Urothelium cell line (cell line): Measurements from ENCODE around the gene MTFR1L.
A peak's percentile ranks its signal among the peaks of the same experiment; 100 is the strongest.

ENCODE experiments used
- DNase-seq: peaks from one replicate; pipeline ENCODE4 v3.0.0; 2011; ENCODE audit warnings: low spot score, mixed read lengths
- FAIRE-seq: peaks from 2 replicates; lab custom pipeline; 2011; peaks lifted over from hg19 to GRCh38; lab: Jason Lieb, UNC

The MTFR1L gene

DNA sequence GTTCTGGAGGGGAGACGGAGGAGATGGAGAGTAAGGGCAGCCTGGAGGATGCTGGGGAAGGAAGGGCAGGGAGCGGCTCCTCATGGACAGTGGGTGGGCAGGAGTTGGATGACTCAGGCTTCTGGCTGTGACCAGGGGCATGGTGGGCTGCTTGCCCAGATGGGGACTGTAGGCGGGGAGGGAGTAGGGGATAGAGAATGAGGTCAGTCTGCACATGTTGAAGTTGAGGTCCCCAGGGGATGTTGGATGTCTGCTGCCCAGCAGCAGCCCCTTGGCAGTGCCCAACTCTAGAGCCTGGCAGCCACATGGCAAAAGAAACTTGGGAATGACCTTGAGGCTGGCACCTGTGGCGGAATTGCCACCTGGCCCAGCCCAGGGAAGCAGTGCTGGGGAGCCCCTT, 13.3 kb upstream of the MTFR1L start:
- FAIRE-seq (no peak), DNase-seq (no peak)

DNA sequence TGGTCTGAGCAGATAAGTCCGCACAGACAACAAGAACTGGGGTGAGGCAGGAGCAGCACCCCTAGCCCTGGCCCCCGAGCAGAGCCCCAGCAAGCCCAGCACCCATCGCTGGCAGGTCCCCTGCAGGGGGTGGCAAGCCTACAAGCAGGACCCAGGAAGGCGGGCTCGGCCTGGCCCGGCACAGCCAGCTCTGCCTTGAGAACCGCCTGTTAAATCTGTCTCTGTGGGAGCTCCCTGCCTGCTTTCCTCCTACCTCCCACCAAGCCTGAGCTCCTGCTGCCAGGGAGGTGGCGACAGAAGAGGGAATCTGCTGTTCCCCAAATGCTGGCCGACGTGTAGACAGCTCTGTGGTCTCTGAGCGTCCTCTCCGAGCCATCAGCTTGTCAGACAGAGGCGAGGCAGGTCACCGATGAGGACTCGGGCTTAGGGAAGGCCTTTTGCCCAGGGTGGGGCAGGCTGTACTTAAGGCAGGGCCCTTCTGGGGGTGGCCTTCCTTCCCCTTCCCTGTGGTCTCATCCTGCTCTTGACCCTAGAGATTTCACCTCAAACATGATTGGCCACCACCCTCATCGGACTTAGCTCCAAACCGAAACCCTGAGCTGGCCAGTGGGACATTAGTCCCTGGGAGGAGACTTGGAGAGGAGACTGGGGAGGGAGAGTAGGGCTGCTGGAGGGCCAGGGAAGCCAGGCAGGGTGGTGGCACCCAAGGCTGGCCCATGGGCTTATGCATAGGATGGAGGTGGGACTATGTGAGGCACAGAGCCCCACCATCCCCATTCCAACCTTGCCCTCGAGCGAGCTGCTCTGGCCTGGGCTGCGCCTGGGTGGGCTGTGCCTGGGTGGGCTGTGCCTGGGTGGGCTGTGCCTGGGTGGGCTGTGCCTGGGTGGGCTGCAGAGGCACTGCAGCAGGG, 12.0 kb upstream of the MTFR1L start:
- no peak for DNase-seq
- FAIRE-seq: no peak

DNA sequence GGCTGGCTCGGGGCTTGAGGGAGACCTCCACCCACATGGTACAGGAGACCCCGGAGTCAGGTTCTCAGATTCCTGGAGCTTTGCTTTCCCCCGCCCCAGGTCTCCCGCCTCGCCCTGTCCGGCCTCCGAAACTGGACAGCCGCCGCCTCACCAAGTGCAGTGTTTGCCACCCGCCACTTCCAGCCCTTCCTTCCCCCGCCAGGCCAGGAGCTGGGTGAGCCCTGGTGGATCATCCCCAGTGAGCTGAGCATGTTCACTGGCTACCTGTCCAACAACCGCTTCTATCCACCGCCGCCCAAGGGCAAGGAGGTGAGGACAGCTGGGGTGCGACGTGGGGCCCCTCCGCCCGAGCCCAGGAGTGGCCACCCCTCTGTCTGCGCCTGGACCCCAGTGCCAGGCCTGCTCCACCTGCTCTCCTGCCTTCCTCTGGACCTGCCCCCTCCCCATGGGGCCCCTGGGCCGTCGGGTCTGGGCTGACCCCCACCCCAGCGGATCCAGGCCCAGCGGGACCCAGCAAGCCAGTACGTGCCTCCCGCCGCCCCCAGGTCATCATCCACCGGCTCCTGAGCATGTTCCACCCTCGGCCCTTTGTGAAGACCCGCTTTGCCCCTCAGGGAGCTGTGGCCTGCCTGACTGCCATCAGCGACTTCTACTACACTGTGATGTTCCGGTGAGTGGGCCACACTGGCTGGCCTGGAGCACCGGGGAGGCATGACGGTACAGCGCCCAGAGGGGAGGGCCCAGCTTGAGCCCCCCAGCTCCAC, 11.1 kb upstream of the MTFR1L start:
- FAIRE-seq (no peak), DNase-seq (no peak)

DNA sequence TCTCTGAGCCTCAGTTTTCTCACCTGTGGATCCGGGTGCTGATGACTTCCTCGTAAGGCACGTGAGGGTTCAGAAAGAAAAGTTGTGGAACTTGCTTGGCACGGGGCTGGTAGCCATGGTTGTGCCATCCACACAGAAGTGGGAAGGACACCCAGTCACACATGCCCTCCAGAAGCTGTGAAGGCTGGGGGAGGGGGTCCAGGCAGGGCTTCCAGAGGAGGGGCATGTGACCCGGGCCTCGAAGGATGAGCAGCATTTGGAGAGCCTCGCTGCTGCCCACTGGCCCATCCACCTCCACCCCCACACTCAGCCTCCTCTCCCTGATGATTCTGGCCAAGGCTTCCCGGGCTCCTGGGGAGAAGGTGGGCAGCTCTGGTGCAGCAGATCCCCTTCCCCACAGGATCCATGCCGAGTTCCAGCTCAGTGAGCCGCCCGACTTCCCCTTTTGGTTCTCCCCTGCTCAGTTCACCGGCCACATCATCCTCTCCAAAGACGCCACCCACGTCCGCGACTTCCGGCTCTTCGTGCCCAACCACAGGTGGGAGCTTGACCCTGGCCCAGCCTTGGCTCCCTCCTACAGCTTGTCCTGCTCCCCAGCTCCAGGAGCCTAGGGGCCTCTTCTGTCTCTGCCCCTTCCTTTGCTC, 10.3 kb upstream of the MTFR1L start:
- DNase-seq (no peak), FAIRE-seq (no peak)

DNA sequence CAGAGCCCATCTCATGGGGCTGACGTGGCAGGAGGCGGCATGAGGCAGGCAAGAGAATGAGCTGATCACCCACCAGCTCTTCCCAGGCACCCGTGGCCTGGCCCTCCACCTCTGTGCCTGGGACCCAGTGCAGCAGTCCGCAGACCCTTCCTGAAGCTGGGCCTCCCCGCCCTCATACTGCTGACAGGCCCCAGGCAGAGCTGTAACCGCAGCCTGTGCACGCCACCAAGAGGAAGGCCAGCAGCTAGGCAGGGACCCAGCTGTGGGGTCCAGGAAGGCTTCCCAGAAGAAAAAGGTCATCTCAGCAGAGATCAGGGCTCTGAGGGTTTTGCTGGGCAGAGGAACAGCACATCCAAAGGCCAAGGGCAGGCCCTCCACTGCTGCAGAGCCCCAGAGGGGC, 9.8 kb upstream of the MTFR1L start:
- DNase-seq: no peak
- FAIRE-seq: no peak

DNA sequence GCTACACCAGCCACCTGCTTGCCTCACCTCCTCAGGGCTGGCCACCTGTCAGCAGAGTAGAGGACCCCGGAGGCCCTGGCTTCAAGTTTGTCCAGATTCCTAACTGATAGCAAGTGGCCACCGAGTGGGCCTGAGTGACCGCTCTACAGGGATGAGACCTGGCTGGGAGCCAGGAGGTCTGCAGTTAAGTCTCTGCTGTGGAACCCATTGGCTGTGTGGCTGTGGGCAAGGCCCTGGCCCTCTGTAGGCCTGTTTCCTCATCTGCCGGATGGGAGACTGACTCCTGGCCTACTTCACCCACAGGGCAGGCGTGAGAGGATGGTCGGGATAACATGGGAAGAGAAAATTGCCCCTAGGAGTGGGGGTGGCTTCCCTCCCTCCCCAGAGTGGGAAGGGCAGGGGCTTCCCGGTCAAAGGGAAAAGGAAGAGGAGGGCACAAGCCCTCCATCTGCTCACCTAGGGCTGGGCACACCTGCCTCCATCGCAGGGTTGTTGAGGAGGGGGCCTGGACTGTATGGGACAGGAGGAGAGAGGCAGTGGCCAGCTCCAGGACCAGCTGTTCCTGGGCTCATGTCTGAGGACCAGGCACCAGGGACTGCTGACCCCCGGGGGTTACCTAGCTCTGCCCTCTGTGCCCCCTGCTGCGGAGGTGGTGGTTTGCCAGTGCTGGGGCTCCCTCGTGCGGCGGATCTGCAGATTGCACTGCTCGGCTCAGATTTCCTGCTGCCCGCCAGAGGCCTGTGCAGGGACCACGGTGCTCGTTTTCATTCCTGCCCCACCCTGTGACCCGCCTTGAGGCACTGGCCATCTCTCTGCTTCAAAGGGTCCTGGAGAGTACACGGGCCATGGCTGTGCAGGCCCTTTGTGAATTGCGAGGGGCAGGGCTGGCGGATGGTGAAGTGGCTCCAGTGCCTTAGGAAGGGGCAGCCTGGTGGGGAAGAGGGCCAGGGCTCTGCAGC, 9.1 kb upstream of the MTFR1L start:
- FAIRE-seq (no peak), DNase-seq (peak; percentile 76)

DNA sequence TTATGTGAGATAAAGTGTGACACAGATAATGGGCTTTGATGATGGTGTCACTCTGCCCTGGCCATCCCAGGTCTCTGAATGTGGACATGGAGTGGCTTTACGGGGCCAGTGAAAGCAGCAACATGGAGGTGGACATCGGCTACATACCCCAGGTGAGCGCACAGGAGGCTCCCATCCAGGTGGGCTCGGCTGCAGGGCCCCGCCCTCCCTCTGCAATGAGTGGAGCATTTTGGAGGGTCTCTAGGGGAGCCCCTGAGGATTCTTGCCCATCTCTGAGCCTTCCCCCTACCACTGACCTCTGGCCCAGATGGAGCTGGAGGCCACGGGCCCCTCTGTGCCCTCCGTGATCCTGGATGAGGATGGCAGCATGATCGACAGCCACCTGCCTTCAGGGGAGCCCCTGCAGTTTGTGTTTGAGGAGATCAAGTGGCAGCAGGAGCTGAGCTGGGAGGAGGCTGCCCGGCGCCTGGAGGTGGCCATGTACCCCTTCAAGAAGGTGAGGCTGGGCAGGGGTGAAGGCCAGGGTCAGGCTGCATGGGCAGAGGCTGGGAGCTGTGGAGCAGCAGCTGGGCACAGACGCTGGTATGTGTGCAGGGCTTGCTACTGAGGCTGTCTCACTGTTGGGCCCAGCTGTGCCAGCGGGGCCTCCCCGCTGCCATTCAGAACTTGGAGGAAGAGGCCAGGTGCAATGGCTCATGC, 8.2 kb upstream of the MTFR1L start:
- no peak for DNase-seq
- no peak for FAIRE-seq

DNA sequence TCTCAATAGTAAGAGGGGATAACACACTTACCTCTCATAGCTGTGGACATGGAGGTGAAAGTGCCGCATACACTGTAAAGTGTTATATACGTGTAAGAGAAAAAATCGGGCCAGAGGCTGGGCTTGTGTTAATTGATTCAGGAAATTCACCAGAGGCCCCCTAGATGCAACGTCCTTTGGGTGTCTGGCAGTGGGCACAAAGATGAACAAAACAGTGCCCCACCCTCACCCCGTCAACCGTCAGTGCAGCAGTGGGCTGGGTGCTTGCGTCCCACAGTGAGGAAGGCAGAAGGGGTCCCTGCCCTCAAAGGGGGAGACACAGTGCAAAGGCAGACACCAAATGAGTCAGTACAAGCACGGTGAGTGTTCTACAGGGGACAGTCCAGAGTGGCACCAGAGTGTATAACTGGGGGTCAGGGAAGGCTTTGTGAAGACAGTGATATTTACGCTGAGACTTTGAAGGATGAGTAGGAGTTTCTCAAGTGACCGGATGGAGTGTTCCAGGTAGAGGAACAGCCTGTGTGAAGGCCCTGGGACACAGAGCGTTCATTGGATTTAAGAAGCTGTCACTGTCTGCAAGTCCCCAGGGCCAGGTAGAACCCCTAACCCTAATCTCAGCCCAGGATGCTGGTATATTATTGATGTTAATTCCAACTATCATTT, 6.6 kb upstream of the MTFR1L start:
- FAIRE-seq: no peak

DNA sequence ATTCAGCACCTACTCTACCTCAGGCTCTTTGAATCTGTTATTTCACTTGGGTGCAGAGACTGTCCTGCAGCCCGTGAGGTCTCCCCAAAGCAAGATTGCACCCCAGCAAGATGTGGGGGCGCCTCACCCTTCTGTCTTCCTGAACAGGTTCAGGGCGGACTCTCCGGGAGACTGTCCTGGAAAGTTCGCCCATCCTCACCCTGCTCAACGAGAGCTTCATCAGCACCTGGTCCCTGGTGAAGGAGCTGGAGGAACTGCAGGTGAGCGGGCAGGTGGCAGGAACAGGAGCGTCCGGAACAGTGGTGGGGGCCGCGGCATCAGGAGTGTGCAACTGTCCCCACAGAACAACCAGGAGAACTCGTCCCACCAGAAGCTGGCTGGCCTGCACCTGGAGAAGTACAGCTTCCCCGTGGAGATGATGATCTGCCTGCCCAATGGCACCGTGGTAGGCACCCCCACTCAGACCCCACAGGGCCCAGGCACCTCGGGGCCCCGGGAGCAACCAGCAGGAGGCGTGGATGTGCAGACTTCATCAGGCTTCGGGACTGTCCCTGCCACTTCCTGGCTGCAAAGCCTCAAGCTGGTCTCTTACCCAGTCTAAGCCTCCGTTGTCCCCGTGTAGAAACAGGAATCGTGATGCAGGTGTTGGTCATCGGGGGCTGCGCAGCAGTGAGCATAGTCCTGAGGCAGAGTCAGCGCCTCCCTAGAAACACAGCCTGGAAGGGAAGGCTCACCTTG, 5.9 kb upstream of the MTFR1L start:
- DNase-seq (no peak), FAIRE-seq (no peak)

More for the DNA sequence above, 6.6 kb upstream of the MTFR1L start:
- DNase-seq: no peak

DNA sequence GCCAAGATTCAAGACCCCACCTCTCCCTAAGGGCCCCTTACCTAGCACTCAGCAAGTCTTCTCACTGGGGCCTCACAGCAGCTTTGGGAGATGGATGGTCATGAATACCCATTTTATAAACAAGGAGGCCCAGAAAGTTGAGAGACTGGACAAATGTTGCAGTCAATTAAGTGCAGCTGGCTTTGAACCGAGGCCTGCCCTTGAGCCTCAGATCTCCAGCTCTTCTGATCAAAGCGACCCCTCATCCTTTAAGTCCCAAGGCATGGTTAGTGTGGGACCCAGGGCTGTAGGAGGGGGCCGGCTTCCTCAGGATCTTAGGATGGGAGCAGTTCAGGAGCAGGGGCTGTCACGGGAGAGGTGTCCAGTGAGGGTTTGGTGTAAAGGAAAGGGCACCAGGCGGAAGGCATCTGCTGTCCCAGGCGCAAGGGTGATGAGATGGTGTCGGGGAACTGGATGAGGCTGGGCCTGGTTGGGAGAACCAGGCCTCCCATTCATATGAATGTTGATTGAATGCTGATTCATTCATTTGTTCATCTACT, 5.1 kb upstream of the MTFR1L start:
- DNase-seq (no peak), FAIRE-seq (no peak)

DNA sequence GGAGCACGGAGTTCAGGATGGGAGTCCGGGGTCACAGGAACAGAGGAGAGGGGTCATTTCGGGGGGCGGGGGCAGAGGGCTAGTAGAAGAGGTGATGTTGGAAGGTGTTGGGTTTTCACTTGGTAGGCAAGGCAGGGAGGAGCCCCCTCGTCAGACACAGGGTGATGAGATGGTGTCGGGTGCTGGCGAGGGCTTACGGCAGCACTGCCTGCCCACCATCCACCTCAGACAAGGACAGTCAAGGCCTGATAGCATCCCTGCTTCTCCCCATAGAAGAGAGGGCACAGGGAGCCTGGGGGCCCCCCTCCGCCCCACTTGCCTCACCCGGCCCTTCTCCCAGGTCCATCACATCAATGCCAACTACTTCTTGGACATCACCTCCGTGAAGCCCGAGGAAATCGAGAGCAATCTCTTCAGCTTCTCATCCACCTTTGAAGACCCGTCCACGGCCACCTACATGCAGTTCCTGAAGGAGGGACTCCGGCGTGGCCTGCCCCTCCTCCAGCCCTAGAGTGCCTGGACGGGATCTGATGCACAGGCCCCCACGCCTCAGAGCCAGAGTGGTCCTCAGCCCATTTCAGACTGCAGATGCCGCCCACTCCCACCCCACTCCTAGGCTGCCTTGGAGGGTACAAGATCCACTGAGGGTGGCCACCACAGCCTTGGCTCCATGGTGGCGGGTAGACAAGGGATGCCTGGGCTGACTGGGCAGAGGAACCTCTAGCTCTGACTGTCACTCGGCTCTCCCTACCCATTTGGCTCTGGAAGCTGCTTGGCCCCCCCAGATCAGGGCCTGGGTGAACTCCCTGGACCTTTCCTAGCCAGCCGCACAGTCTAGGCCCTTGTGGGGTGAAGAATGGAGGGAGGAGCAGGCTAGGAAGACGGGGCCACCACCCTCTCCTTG, 4.3 kb upstream of the MTFR1L start:
- no peak for FAIRE-seq
- no peak for DNase-seq

DNA sequence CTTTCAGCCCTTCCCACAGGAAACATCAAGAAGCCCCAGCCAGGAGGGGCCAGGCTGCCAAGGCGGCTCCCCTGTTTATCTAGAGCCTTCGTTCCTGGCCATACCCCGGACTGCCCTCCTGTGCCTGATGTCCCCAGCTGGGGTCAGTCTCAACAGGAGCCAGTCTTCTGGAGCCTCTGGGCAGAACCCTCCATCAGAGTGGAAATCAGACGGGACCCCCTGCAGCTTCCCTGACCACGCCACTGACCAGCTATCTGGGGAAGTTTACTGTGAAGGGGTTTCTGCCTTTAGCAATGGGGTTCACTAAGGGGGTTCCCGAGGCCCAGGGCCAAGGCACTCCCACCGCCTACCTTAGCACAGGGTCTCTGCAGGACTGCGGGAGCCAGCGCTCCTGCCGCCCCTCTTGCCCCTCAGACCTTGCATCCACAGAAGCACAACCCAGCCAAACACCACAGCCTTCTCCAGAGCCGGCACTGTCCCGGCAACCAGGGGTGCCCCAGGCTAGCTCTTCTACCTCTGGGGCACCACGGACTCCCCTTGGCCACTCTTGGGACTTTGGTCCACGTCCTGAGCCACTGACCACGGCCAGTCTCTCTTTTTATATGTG, 3.5 kb upstream of the MTFR1L start:
- FAIRE-seq (no peak), DNase-seq (no peak)

DNA sequence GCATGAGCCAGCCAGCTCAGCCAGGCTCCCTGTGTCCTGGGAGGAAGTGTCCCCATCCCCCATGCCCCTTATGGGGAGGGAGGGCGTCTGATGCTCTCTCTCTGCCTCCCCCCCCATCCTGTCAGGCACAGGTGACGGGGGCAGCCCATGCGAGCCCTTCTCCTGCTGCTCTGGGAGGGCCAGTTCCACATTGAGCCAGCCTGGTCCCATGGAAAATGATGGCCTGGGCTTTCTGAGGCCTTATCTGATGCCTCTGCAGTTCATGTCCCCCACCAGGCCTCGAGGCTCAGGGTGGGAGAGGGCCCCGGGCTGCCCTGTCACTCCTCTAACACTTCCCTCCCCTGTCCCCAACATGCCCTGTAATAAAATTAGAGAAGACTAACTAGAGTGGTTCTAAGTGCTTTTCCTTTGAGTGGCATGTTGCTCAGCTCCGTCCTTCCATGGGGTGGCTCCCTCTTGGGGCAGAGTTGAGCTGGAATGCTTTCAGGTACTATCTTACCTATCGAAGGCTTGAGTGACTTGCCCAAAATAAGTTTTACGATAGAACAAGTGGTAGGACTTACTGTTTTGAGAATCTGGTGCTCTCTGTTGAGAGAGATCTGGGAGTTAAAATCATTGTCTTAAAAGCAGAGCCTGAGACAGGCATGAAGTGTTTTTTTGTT, 1.8 kb upstream of the MTFR1L start:
- FAIRE-seq (no peak), DNase-seq (no peak)

DNA sequence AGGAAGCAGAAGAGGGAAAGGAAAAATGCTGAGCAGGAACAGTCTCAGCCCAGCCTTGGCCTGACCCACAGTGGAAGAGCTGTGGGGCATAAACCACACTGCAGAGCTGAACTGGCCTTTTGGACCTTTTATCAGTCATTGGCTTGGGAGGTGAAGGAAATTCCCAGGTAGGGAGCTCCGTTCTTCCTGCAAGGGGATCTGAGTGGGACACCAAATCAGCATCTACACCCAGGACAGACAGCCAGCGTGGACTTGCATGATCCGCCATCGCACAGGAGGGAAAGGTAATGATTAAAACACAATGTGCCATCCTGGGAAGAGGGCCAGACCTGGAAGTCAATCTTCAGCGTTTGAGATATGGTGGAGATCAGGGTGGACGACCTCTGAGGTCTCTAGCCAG, 1.2 kb upstream of the MTFR1L start:
- FAIRE-seq: no peak

DNA sequence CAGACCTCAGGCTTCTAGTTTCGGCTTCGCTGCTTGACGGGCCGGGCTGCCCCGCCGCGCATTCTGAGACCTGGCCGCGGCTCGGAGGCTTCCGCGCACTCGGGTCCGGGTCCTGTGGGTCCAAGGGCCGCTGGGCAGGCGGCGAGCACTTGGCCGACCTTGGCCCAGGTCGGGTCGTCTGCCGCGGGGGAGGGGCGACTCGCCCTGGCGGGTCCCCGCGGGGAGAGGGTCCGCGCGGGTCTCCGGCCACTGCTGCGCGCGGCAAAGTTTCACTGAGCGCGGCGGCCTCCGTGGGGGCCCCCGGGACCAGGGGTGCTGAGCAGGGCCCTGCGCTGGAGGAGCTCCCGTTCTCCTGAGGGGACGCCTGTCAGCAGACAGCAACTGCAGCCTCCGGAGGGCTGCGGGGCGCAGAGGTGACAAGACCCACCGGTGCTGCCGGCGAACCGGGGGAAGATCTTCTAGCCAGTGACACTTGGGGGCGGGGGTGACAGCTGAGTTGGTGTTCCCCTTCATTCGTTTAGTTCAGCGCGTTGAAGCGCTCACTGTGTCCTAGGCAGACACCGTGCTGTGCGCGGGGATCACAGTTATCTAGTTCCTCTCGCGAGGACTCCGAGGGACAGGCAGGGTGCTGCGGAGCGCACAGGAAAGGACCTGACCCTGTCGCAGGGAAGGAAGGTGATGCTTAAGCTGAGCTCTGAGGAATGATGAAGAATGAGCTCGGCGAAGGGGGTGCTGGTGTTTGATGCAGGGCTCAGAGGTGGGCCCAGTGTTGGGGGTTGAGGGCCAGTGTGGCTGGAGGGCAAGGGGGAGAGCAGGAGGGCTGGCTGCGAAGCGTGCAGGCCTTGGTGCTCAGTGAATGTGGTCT, 725 bp downstream of the MTFR1L start:
- DNase-seq (peak; percentile 72), FAIRE-seq (no peak)

More for the DNA sequence above, 1.2 kb upstream of the MTFR1L start:
- no peak for DNase-seq

DNA sequence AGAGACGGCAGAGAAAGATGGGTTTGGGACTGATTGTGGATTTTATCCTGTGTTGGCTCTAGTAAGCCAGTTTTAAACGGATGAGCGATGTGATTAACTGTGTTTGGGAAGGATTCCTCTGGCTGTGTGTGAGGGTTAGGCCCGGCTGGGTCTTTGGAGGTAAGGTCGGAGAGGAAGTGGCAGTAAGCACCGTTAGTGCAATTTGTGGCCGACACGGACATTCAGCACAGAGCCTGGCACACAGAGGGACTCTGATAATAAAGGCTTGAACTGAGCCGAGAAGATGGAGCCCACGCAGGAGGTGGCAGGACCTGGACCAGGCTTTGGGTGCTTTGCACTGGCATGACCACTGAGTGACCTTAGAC, 1.3 kb downstream of the MTFR1L start:
- FAIRE-seq (no peak), DNase-seq (no peak)
